SJCRH30 (cell line): ENCODE results near the gene DMD. TPM values are rescaled to one million over a fixed set of nuclear protein-coding genes. Genes with fewer than 3 reads are reported as not detected.
"Not testable (repeated sequence)": the region's sequence is repeated elsewhere in the genome, so short reads cannot be mapped to it uniquely, and the experiment has no call there.

Experiments used
- DNase-seq, 2 experiments: peaks; one replicate each; pipeline ENCODE4 v3.0.0-alpha.2; 2015 to 2020
- H3K27ac ChIP-seq: fragments of 250-450 bp; sonication (Bioruptor Pico); 2 replicates; pipeline ENCODE4 v1.5.1; 2020; ENCODE audit warnings: mild to moderate bottlenecking, moderate library complexity
- H3K27me3 ChIP-seq: fragments of 250-450 bp; sonication (Bioruptor Pico); 2 replicates; pipeline ENCODE4 v1.5.1; 2020; ENCODE audit warnings: mild to moderate bottlenecking, moderate library complexity
- H3K36me3 ChIP-seq: fragments of 250-450 bp; sonication (Bioruptor Pico); 2 replicates; pipeline ENCODE4 v1.5.1; 2020; ENCODE audit warnings: mild to moderate bottlenecking, moderate library complexity
- H3K4me1 ChIP-seq: fragments of 250-450 bp; sonication (Bioruptor Pico); 2 replicates; pipeline ENCODE4 v1.5.1; 2020; ENCODE audit warnings: mild to moderate bottlenecking, moderate library complexity
- H3K4me3 ChIP-seq: fragments of 250-450 bp; sonication (Bioruptor Pico); 2 replicates; pipeline ENCODE4 v1.5.1; 2020; ENCODE audit warnings: mild to moderate bottlenecking, moderate library complexity
- H3K9me3 ChIP-seq: fragments of 250-450 bp; sonication (Bioruptor Pico); replicated peaks from 2 replicates; pipeline ENCODE4 v1.5.1; 2020; ENCODE audit warnings: mild to moderate bottlenecking, moderate library complexity
- total RNA-seq: library from RNA; depleted of rRNA; stranded (reverse); fragments of >200 nt; shearing (Covaris generic); gene quantifications from 2 replicates; pipeline ENCODE4 v1.2.3, GENCODE V29; 2014

The DMD gene
- total RNA-seq, 1 experiment from 2014 or later, result 94.8 TPM

GRCh38 chrX:32780109-32780508, 431.2 kb downstream of the DMD start:
- no peak overlapping the region for H3K27ac ChIP-seq
- no peak for DNase-seq
- no peaks in the 10 kb centered on the region for H3K4me1 ChIP-seq
- H3K9me3 ChIP-seq, result no peaks in the 10 kb centered on the region
- H3K36me3 ChIP-seq, result no peaks in the 10 kb centered on the region
- H3K4me3 ChIP-seq, result no peak overlapping the region
- no peaks in the 10 kb centered on the region for H3K27me3 ChIP-seq

- H3K4me3 ChIP-seq, result no peak overlapping the region
- DNase-seq, result no peak
- no peaks in the 10 kb centered on the region for H3K27me3 ChIP-seq
These were observed 432.4 kb downstream of the DMD start for GRCh38 chrX:32778965-32779364.

GRCh38 chrX:32774966-32775365, 436.4 kb downstream of the DMD start:
- no peaks in the 10 kb centered on the region for H3K4me1 ChIP-seq
- H3K4me3 ChIP-seq, result no peak overlapping the region
- H3K27me3 ChIP-seq, result no peaks in the 10 kb centered on the region
- no peaks in the 10 kb centered on the region for H3K9me3 ChIP-seq
- DNase-seq, result no peak
- no peak overlapping the region for H3K27ac ChIP-seq
- no peaks in the 10 kb centered on the region for H3K36me3 ChIP-seq

More at GRCh38 chrX:32778965-32779364, 432.4 kb downstream of the DMD start:
- no peaks in the 10 kb centered on the region for H3K9me3 ChIP-seq
- no peak overlapping the region for H3K27ac ChIP-seq
- no peaks in the 10 kb centered on the region for H3K36me3 ChIP-seq
- H3K4me1 ChIP-seq, result no peaks in the 10 kb centered on the region

- Histone ChIP-seq H3K27me3 (no peaks in the 10 kb centered on the region), H3K4me3 (no peak overlapping the region), H3K9me3 (no peaks in the 10 kb centered on the region), H3K4me1 (0 out of 2 replicates have a peak, but pooled peaks cover 6% of the 10 kb centered on the region), H3K36me3 (no peaks in the 10 kb centered on the region), H3K27ac (peak overlapping the region; percentile 19; the same call in 1 of the 2 replicates)
- DNase-seq, result peak in 1 of 2 experiments; percentile 6
These were observed 462.3 kb downstream of the DMD start for GRCh38 chrX:32749070-32749469.

- Histone ChIP-seq H3K27ac (no peak overlapping the region), H3K4me1 (0 out of 2 replicates have a peak, but pooled peaks cover 6% of the 10 kb centered on the region), H3K36me3 (no peaks in the 10 kb centered on the region), H3K9me3 (no peaks in the 10 kb centered on the region), H3K27me3 (no peaks in the 10 kb centered on the region), H3K4me3 (no peak overlapping the region)
- DNase-seq, result no peak
These were observed 466.0 kb downstream of the DMD start for GRCh38 chrX:32745323-32745722.

GRCh38 chrX:32744921-32745320, 466.4 kb downstream of the DMD start:
- Histone ChIP-seq H3K27ac (no peak overlapping the region), H3K4me3 (no peak overlapping the region), H3K9me3 (no peaks in the 10 kb centered on the region), H3K27me3 (no peaks in the 10 kb centered on the region), H3K36me3 (no peaks in the 10 kb centered on the region), H3K4me1 (0 out of 2 replicates have a peak, but pooled peaks cover 6% of the 10 kb centered on the region)
- no peak for DNase-seq

- DNase-seq, result no peak
- Histone ChIP-seq H3K4me1 (no peaks in the 10 kb centered on the region), H3K27me3 (no peaks in the 10 kb centered on the region), H3K36me3 (no peaks in the 10 kb centered on the region), H3K9me3 (no peaks in the 10 kb centered on the region), H3K4me3 (no peak overlapping the region), H3K27ac (no peak overlapping the region)
These were observed 469.4 kb downstream of the DMD start for GRCh38 chrX:32741910-32742309.

GRCh38 chrX:32708542-32708941, 502.8 kb downstream of the DMD start:
- no peak for DNase-seq
- Histone ChIP-seq H3K4me1 (no peaks in the 10 kb centered on the region), H3K27ac (no peak overlapping the region), H3K4me3 (no peak overlapping the region), H3K9me3 (no peaks in the 10 kb centered on the region), H3K27me3 (no peaks in the 10 kb centered on the region), H3K36me3 (no peaks in the 10 kb centered on the region)

GRCh38 chrX:32705385-32705784, 506.0 kb downstream of the DMD start:
- peak; percentile 71 to 80 for DNase-seq
- not testable (repeated sequence) for H3K27me3 ChIP-seq, H3K27ac ChIP-seq

GRCh38 chrX:32687379-32687778, 524.0 kb downstream of the DMD start:
- Histone ChIP-seq H3K4me3 (no peak overlapping the region), H3K36me3 (no peaks in the 10 kb centered on the region), H3K27me3 (no peaks in the 10 kb centered on the region), H3K4me1 (no peaks in the 10 kb centered on the region), H3K27ac (no peak overlapping the region), H3K9me3 (no peaks in the 10 kb centered on the region)
- no peak for DNase-seq

More at GRCh38 chrX:32705385-32705784, 506.0 kb downstream of the DMD start:
- not testable (repeated sequence) for H3K9me3 ChIP-seq, H3K36me3 ChIP-seq, H3K4me1 ChIP-seq, H3K4me3 ChIP-seq

GRCh38 chrX:32678487-32678886, 532.9 kb downstream of the DMD start:
- Histone ChIP-seq H3K9me3 (no peaks in the 10 kb centered on the region), H3K4me1 (no peaks in the 10 kb centered on the region), H3K27me3 (no peaks in the 10 kb centered on the region), H3K27ac (no peak overlapping the region), H3K36me3 (no peaks in the 10 kb centered on the region), H3K4me3 (no peak overlapping the region)
- no peak for DNase-seq

- no peaks in the 10 kb centered on the region for H3K36me3 ChIP-seq
These were observed 538.2 kb downstream of the DMD start for GRCh38 chrX:32673193-32673592.

GRCh38 chrX:32662516-32662915, 548.8 kb downstream of the DMD start:
- H3K4me1 ChIP-seq, result no peaks in the 10 kb centered on the region
- no peaks in the 10 kb centered on the region for H3K36me3 ChIP-seq
- no peaks in the 10 kb centered on the region for H3K9me3 ChIP-seq
- no peak for DNase-seq
- H3K27me3 ChIP-seq, result no peaks in the 10 kb centered on the region
- H3K4me3 ChIP-seq, result no peak overlapping the region
- H3K27ac ChIP-seq, result no peak overlapping the region

More at GRCh38 chrX:32673193-32673592, 538.2 kb downstream of the DMD start:
- no peaks in the 10 kb centered on the region for H3K9me3 ChIP-seq
- H3K27ac ChIP-seq, result no peak overlapping the region
- no peaks in the 10 kb centered on the region for H3K4me1 ChIP-seq
- no peaks in the 10 kb centered on the region for H3K27me3 ChIP-seq
- DNase-seq, result peak in 1 of 2 experiments; percentile 2
- no peak overlapping the region for H3K4me3 ChIP-seq

GRCh38 chrX:32644476-32645245, 566.7 kb downstream of the DMD start:
- Histone ChIP-seq H3K27me3 (no peaks in the 10 kb centered on the region), H3K4me1 (no peaks in the 10 kb centered on the region), H3K4me3 (no peak overlapping the region), H3K36me3 (no peaks in the 10 kb centered on the region), H3K27ac (no peak overlapping the region), H3K9me3 (no peaks in the 10 kb centered on the region)
- no peak for DNase-seq

GRCh38 chrX:32642283-32642682, 569.1 kb downstream of the DMD start:
- no peak overlapping the region for H3K4me3 ChIP-seq
- DNase-seq, result no peak

GRCh38 chrX:32618154-32618553, 593.2 kb downstream of the DMD start:
- H3K27me3 ChIP-seq, result no peaks in the 10 kb centered on the region
- no peaks in the 10 kb centered on the region for H3K9me3 ChIP-seq
- H3K4me3 ChIP-seq, result no peak overlapping the region
- no peaks in the 10 kb centered on the region for H3K4me1 ChIP-seq
- no peaks in the 10 kb centered on the region for H3K36me3 ChIP-seq
- no peak overlapping the region for H3K27ac ChIP-seq
- DNase-seq, result no peak

More at GRCh38 chrX:32642283-32642682, 569.1 kb downstream of the DMD start:
- no peaks in the 10 kb centered on the region for H3K36me3 ChIP-seq
- no peaks in the 10 kb centered on the region for H3K27me3 ChIP-seq
- no peaks in the 10 kb centered on the region for H3K4me1 ChIP-seq
- no peaks in the 10 kb centered on the region for H3K9me3 ChIP-seq
- H3K27ac ChIP-seq, result no peak overlapping the region
